Embryonic facial prominence (tissue), 1 donor: ENCODE results near the gene THAP5.

Experiments used
- DNase-seq: peaks from one replicate; pipeline ENCODE4 v3.0.0-alpha.2; 2016; ENCODE audit errors: extremely low spot score

The THAP5 gene, protein sequence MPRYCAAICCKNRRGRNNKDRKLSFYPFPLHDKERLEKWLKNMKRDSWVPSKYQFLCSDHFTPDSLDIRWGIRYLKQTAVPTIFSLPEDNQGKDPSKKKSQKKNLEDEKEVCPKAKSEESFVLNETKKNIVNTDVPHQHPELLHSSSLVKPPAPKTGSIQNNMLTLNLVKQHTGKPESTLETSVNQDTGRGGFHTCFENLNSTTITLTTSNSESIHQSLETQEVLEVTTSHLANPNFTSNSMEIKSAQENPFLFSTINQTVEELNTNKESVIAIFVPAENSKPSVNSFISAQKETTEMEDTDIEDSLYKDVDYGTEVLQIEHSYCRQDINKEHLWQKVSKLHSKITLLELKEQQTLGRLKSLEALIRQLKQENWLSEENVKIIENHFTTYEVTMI

DNA sequence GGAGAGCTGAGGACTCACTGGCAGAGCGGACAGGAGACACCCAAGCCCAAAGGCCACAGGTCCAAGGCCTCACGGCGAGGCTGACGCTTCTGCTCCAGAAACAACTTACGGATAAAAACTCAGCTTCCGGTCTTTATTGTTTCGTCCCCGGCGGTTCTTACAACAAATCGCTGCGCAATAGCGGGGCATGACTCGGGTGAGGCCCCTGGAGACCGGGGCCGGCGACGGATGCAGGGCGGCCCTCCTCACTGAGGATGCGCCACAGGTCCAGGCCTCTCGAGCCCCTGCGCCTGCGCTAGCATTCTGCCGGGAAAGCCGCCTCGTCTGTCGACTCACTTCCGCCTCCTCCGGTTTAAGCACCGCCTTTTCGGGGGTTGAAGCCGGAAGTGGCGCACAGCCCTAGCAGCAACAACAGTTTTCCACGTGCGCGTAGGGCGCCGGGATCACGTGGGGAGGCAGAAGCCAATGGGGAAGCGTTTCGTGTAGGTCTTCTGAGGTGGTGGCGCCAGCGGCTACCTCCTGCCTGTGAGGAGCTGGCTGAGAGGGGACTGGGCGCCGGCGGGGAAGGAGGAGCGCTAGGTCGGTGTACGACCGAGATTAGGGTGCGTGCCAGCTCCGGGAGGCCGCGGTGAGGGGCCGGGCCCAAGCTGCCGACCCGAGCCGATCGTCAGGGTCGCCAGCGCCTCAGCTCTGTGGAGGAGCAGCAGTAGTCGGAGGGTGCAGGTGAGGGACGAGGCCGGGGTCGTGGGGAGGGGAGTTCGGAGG lies at the start of gene THAP5, which contains the start of gene DNAJB9:
THAP5 (minus strand) TSS at position 326 of the 765 bp plus-strand sequence; CDS start at position 189, 137 bp downstream.
DNAJB9 (plus strand) TSS at position 494 of the 765 bp plus-strand sequence. CDS start 1,853 bp downstream, outside the sequence.
- peak; percentile 96 for DNase-seq

DNA sequence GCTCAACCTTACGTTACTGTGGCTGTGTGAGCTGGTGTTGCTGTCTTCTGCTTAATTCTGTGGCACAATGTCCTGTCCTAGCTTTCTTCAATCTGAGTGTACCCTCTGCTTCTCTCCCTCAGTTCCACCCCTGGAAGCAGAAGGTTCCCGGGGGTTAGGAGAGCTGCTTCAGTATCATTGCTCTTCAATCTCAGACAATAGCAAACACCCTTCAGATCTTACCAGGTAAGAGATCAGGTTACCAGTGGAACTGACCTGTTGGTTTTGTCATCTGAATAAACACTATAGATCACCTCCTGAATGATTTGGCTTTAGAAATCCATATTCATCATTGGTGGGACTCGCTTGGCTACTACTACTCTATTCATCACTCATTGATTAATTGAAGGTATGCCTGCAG lies 48.5 kb upstream of the THAP5 start:
- DNase-seq: no peak

DNA sequence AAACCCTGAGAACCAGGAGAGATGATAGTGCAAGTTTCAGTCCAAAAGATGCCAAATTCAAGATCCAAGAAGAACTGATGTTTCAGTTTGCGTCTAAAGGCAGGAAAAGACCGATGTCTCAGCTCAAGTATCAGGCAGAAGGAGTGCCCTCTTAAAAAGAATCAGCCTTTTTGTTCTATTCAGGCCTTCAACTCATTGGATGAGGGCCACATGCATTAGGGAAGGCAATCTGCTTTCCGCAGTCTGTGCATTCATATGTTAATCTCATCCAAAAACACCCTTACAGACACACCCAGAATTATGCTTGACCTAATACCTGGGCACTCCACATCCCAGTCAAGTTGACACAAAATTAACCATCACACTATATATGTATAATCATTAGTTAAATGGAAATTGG lies 45.4 kb upstream of the THAP5 start:
- DNase-seq: no peak

DNA sequence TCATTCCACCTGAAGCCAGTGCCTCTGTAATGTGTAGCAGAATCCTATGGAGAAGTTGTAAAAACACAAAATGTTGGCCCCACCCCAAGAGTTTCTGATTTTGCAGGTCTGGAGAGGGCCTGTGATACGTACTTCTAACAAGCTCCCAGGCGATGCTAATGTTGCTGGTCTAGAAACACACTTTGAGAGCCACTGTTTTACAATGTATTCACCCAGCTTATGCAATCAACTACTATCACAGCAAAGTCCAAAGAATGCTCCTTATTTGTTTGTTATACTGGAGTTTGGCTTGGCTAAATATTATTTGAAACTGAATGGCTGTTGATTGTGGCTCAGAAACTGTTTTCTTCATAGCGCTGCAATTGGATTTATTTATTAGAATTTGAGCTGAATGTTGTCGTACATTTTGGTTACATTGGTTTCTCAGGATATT lies 44.5 kb upstream of the THAP5 start:
- DNase-seq: no peak

DNA sequence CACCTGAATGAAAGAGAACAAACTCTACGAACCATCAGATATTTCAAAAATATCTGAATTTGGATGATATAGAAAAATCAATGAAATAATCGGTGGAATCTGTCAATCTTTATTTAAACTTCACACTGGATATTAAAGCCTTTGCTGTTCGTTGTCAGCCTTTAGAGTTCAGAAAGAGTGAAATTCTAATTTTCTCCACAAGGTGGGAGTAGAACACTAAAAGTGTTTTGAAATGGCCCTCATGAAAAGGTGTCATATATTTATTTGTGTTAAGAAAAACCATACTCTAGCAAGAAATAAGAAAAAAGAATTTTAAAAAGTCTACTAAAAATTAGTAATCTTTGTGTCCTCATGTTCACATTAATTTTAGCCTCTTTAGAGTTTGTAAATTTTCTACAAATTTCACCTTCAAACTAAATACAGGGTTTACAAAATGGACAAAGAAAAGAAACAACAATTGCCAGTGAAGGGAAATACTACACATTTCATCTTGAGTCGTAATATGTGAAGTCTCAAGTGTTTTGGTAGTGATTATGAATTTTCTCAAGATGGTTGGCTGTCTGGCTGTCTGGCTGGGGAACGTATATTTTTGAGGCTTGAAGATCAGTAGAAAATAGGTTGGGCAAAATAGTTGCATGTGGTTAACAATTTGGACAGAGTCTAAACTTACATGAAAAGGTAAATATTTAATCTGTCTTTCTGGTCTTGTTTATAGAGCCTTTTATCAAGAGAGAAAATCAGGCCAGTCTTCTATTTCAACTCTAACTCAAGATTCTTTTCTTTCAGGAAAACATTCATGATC lies 43.8 kb upstream of the THAP5 start:
- DNase-seq: peak; percentile 46

DNA sequence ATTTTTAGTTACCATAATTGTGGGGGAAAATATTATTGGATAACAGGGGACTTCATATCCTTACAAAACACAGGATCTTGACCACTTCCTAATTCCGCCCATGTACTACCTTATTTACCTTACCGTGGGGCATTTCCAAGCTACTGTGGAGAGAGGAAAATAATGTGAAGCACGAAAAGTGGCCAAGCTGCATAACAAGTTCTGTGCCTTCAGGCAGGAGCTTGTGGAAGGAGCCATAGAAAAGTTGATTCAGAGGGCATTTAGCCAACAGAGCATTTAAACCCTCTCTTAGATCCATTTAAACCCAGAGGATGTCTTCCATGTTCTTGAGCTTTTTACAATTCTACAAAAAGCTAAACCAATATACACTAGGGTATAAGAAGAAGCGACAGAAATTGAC lies 41.8 kb upstream of the THAP5 start:
- DNase-seq: no peak

DNA sequence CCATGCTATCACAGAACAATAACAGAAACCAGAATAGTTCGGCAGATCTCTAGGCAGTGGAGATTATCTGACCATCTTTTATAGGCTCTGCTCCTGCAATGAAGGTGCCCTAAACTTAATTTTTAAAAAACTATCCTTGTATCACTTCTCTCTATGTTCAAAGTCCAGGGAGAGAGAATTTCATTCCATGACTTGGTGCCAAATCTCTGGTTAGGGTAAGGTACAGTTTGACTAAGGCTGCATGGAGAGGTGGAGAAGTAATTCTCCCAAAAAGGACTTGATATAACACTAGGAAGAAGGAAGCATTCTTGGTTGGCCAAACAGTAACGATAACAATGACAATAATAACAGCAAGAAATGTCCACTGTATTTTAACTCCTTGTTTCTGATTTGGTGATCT lies 40.1 kb upstream of the THAP5 start:
- DNase-seq: no peak

DNA sequence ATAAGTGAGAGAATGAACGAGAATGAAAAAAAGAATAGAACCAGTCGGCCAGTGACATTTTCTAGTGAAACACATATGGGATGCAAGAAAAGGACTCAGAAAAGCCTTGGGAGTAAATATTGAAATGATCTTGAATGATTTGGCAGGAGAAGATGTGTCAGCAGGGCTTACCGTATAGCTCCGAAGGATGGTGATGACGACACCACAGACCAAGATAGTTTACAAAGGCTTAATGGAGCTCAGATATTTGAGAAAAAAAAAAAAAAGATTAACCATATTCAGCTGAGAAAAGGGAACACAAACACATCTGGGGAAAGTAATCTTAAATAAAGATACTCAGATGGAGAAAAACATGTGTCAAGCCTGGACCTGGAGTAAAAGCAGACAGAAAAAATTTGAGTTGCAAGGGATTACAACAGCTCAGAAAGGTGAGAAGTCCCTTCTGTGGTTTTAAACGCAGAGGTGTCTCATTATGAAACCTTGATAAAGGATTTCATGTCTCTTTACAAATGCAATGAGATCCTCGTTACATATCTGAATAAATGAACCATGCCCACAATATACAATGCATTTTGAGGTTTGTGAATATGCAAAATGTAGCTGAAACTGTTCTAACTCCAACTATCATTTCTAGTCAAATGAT lies 36.2 kb upstream of the THAP5 start:
- no peak for DNase-seq

DNA sequence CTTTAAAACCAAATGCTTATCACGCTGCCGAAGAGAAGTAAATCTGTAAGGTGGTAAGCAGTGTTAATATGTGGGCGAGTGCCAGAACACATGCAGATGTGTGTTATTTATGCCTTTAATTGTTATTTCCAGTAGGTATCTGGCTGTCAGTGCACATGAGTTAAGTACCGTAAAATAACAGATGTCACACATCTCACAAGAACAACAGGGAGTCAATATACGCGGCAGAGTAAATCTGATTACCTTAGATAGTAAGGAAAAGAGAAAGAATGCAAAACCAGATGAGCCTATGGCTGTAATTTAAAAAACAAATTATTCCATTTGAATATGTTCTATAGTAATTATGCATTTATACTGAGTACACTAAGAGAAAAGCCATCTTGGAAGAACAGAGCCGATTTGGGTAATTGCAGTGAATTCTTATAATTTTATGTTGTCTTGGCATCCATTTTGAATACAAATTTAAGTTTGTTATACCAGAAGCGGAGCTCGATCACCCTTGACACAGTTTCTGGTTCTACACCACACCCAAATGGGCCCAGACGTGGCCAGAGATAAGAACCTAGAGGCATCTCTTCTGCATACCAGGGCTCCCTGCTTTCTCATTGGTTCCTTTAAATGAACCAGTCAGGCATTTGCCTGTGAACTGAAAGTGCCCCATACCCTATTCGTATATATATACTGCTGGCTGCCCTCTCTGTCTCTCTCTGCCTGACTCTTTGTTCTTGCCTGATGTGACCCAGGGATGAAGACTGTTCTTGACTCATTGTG lies 35.0 kb upstream of the THAP5 start:
- no peak for DNase-seq

DNA sequence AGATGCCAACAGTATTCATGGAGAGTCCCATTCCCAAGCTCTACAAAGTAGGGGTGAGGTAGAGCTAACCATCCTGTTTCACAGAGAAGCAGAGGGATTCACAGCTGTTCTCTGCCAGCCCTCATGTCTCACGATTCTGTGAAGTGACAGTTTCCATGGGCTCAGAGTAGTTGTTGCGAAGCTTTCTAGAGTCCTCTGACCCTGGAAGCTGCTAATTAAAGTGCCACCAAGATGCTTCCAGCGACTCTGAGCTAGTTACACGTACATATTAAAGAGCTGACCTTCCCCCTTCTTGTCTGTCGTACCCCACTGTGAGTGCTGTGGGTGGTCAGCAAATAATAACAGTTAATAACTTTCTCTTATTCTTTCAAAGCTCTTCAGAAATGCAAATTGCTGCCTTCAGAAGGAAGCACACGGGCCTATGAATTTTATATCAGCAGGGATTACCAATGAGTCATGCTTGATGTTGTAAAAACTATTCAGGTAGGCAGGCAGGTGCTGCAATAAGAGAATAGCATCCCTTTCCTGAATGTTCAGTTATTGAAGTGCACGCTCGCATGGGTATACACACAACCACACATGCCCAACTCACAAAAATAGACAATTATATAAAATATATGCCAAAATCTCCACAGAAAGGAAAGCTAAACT lies 34.3 kb upstream of the THAP5 start:
- DNase-seq: no peak

DNA sequence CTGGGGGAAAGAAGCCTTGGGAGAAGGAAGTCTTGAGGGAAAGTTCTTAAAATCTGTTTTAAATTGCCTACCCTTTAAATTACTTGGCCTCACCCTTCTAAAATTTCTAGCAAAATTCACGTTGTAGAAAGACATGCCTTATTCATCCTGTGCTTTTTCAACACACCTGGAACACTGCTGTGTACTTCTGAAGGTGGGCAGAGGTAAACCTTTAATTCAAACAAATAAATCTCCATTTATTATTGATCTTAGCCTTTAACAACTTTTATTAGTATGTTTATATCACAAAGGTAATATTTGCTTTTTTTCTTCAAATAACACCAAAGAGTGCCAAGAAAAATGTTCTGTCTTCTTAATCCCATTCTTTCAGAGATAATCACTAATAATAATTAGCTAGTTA lies 30.9 kb upstream of the THAP5 start:
- DNase-seq: no peak

DNA sequence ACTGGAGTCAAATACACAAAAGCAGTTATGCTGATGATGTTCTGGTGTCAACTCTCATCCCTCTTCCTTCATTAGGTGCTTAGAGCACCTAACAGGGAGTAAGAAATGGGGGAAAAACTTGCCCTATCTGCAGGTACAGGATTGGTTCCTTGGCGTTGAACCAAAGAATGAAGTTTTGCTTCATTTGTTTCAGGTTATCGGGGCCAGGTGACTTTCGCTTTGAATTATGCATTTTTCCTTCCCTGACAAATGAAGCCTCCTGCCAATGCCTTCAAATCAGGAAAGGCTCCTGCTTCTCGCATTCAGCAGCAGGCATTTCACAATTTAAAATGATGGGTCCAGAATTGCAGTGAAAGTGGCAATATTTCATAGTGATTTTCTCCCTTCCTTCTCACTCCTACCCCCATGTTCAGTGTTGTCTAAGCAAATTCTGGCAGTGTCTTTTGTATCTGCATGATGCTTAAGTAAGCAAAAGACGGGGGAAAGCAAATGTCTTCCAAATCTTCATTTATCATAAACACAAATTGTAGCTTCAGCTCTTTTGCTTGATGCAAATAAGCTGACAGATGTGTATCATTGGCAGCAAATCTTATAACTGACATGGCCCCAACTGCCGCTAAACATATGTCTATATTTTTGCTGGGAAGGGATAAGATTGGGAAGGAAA lies 29.5 kb upstream of the THAP5 start:
- DNase-seq: no peak

DNA sequence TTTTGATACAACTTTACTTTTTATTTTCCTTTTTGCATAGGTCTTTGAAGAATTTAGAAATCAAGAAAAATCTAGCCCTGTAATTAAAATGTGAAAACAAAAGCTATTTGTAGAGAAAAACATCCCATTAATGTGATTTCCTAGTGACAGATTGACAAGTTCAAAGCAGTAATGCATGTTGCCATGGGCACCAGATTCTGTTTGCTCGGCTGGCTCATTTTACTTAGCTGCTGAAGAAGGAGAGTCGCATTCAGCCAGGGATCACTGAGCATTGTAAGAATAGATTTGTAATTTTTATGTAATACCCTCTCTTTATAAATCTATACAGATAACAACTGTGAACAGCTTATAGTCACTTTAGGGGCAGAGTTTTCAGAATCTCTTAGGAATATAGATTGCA lies 28.6 kb upstream of the THAP5 start:
- no peak for DNase-seq

DNA sequence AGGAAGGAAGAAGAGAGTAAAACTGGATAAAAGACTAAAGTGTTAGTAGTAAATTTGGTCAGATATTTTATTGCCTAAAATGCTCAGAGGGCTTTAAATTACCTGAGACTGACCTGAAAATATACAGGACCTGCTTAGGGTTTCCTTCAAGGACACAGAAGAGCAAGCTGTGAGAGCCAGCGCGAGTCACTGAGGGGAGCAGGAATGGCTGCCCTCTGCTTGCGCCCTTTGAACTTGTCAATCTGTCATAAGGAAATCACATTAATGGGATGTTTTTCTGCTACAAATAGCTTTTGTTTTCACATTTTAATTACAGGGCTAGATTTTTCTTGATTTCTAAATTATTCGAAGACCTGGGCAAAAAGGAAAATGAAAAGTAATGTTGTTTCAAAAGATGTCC lies 27.1 kb upstream of the THAP5 start:
- no peak for DNase-seq

DNA sequence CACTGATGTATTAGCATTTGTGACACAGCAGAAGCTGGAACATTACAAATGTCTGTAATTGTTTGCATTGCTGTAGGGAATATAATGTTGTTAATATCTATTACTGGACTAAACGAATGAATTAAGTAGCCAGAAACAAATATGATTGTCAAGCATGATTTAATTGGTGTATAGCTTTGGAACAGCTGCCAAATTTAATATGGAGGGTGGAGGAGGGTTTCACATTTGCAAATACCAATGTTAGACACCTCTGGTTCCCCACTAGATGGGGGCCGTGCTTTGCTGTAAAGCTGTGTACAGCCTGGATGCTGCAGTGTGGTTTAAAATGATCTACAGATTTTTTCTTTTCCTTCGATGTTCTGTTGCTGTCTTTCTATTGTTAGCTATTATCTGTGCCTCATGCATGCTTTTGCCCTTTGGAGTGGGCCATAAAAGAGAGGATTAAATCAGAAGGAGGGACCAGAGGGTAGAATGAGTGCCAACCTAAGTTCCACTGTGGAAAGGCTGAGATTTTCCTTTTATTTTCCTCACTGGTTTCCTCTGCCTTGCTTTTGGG lies 23.2 kb upstream of the THAP5 start:
- no peak for DNase-seq

DNA sequence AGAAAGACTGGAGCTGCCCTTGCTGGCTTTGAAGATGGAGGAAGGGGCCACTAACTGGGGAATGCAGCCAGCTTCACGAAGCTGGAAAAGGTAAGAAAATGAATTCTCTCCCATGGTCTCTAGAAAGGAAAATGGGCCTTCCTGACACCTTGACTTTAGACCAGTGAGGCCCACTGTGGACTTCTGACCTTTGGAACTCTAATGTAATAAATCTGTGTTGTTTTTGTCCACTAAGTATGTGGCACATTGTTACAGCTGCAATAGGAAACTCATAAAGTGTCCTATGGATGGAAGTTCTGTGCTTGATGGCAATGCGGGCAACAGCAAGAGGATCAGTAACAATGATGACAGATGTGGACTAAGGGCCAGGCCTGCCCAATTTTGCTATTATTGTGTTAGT lies 21.1 kb upstream of the THAP5 start:
- no peak for DNase-seq

DNA sequence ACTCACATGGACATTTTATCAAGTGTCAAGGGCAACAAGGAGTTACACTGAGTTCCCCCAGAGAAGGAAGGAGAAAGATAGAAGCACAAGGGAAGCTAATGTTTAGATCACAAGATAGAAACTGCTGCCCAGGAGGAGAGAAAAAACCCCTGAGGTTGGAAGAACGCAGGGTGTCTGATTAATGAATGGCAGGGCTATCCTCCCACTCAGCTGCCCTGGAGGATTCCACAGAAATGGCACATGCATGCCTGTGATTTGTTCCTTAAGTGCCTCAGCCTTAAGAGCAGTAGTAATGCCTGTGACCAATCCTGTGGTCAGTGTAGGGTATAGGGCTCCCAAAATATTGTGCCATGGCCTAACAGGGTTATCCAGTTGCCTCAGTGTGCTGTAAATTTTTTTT lies 20.4 kb upstream of the THAP5 start:
- no peak for DNase-seq

DNA sequence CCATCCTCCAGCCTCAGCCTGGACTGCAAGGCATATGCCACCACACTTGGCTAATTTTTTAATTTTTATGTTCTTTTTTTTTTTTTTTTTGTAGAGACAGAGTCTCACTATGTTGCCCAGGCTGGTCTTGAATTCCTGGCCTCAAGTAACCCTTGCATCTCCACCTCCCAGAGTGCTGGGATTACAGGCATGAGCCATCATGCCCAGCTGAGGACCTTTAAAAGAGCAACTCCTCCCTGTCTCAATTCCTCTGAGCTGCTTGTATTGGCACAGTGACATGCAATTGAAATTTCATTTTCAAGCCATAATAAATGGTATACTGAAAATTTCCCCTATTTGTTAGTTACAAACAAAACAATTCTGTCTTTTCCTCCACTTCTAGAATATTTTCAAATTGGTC lies 19.7 kb upstream of the THAP5 start:
- DNase-seq: no peak

DNA sequence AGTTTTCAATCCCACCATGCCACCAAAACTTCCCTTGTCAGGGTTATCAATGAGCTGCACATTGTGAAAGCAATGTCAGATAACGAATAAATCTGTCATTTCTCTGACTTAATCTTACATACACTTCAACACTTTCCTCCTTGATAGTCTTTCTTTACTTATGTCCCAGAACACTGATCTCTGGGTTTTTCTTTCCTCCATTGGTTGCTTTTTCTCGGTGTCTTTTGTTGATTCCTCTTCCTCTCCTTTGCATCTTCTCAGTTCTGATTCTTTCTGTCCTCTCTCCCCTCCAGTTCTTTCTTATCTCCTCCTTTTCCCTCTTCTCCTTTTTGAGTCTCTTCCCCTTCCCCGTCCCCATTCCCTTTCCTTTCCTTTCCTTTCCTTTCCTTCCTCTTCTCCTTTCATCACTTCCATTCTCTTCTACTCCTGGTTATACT lies 16.8 kb upstream of the THAP5 start:
- DNase-seq: no peak
